Keratinocyte (primary cell): ENCODE measurements around the gene CHPT1. TPM values are rescaled to one million over a fixed set of nuclear protein-coding genes. Genes with fewer than 3 reads are reported as not detected.

Experiments
- DNase-seq: peaks from one replicate; pipeline ENCODE4 v3.0.0-alpha.2; 2011; ENCODE audit warnings: low read depth, missing footprints, low spot score
- FAIRE-seq: peaks from 2 replicates; lab custom pipeline; 2011; peaks lifted over from hg19 to GRCh38; lab: Jason Lieb, UNC
- H2AFZ ChIP-seq: 2 replicates; pipeline ENCODE4 v1.6.0; 2012; ENCODE audit warnings: low read length, control low read depth, inconsistent platforms; ENCODE audit not compliant: control insufficient read depth
- H3K27ac ChIP-seq: 2 replicates; pipeline ENCODE4 v1.5.1; 2011; ENCODE audit warnings: low read length; ENCODE audit not compliant: control insufficient read depth, insufficient read depth
- H3K27me3 ChIP-seq: 3 replicates; pipeline ENCODE4 v1.6.0; 2011; ENCODE audit warnings: low read length; ENCODE audit not compliant: control insufficient read depth, insufficient read depth; ENCODE audit errors: extremely low read depth
- H3K36me3 ChIP-seq, 2 experiments: 2 replicates in 1 of 2; 3 replicates in 1 of 2; pipeline ENCODE4 v1.5.1; 2011; ENCODE audit warnings: low read length in 2 of 2, mild to moderate bottlenecking in 1 of 2; ENCODE audit not compliant: control insufficient read depth in 2 of 2, insufficient read depth in 2 of 2; ENCODE audit errors: extremely low read depth in 1 of 2
- H3K4me1 ChIP-seq: 3 replicates; pipeline ENCODE4 v1.5.1; 2011; ENCODE audit warnings: low read length; ENCODE audit not compliant: control insufficient read depth, insufficient read depth; ENCODE audit errors: extremely low read depth
- H3K4me2 ChIP-seq: 3 replicates; pipeline ENCODE4 v1.6.0; 2011; ENCODE audit warnings: low read depth, low read length; ENCODE audit not compliant: control insufficient read depth, insufficient read depth; ENCODE audit errors: extremely low read depth
- H3K4me3 ChIP-seq, 3 experiments: fragments of 200-600 bp in 1 of 3; sonication (generic) in 1 of 3; 2 replicates in 2 of 3; 3 replicates in 1 of 3; pipeline ENCODE4 v1.5.1; 2011 to 2016; ENCODE audit warnings: low read length in 3 of 3, mild to moderate bottlenecking in 3 of 3, control low read depth in 2 of 3, inconsistent platforms in 1 of 3, low read depth in 1 of 3, mixed read lengths in 1 of 3, mixed run types in 1 of 3, moderate library complexity in 1 of 3; ENCODE audit not compliant: control insufficient read depth in 2 of 3, insufficient read depth in 2 of 3; ENCODE audit errors: extremely low read depth in 1 of 3
- H3K79me2 ChIP-seq: 2 replicates; pipeline ENCODE4 v1.6.0; 2012; ENCODE audit warnings: low read length; ENCODE audit not compliant: control insufficient read depth, insufficient read depth
- H3K9ac ChIP-seq: 3 replicates; pipeline ENCODE4 v1.6.0; 2011; ENCODE audit warnings: low read length; ENCODE audit not compliant: control insufficient read depth, insufficient read depth; ENCODE audit errors: extremely low read depth
- H3K9me1 ChIP-seq: 3 replicates; pipeline ENCODE4 v1.6.0; 2011; ENCODE audit warnings: low read length; ENCODE audit not compliant: control insufficient read depth, insufficient read depth; ENCODE audit errors: extremely low read depth
- H3K9me3 ChIP-seq: 2 replicates; pipeline ENCODE4 v1.5.1; 2012; ENCODE audit warnings: low read depth, low read length; ENCODE audit not compliant: control insufficient read depth
- H4K20me1 ChIP-seq: 3 replicates; pipeline ENCODE4 v1.6.0; 2011; ENCODE audit warnings: low read length; ENCODE audit not compliant: control insufficient read depth, insufficient read depth; ENCODE audit errors: extremely low read depth
- CTCF ChIP-seq, 3 experiments: IDR thresholded peaks in 1 of 3; conservative IDR thresholded peaks in 1 of 3; optimal IDR thresholded peaks in 1 of 3; 2 replicates in 2 of 3; 3 replicates in 1 of 3; pipeline versions ENCODE3 to v1.5.1; 2011; ENCODE audit warnings: low read length in 3 of 3, mild to moderate bottlenecking in 3 of 3, moderate library complexity in 2 of 3, control low read depth in 1 of 3, inconsistent platforms in 1 of 3; ENCODE audit not compliant: insufficient read depth in 2 of 3; ENCODE audit errors: extremely low read depth in 1 of 3
- EZH2 ChIP-seq: IDR thresholded peaks from one replicate; pipeline ENCODE4 v1.6.1; 2012; ENCODE audit warnings: inconsistent platforms, mild to moderate bottlenecking, low read length, moderate library complexity
- dilution Hi-C: fragments of 300-500 bp; cut with MboI; formaldehyde crosslinking; loops from one replicate; pipeline ENCODE4 v1.7.0; 2020; ENCODE audit warnings: low sequenced_read_pairs; ENCODE audit not compliant: extremely low pct_ligation_motif_present
- polyA plus RNA-seq, 5 experiments: library from polyadenylated mRNA; depleted of rRNA in 3 of 5; stranded (reverse) in 3 of 5; stranded (forward) in 1 of 5; unstranded in 1 of 5; fragments of >200 nt; gene quantifications; 1 replicate in 1 of 5; 2 replicates in 3 of 5; 3 replicates in 1 of 5; pipeline versions ENCODE4 v1.2.1 to v1.2.3, GENCODE V29; 2011 to 2012; ENCODE audit warnings: missing spikeins in 2 of 5, low read depth in 1 of 5, low replicate concordance in 1 of 5

Gene CHPT1
- polyA plus RNA-seq, 1 donor (not counting 4 experiments of a cell fraction or from before 2014, with no cell fraction given) = 12.7 TPM

- no peak for DNase-seq
- Histone ChIP-seq H3K4me2 (no peak overlapping the region), H3K9ac (no peak overlapping the region), H3K79me2 (peaks cover 3% of the 10 kb centered on the region), H3K9me1 (no peaks in the 10 kb centered on the region), H3K4me1 (no peaks in the 10 kb centered on the region), H4K20me1 (no peaks in the 10 kb centered on the region), H3K27me3 (no peaks in the 10 kb centered on the region), H3K27ac (no peak overlapping the region), H3K36me3 (no peaks in the 10 kb centered on the region), H3K9me3 (no peaks in the 10 kb centered on the region), H3K4me3 (no peak overlapping the region), H2AFZ (no peak overlapping the region)
- dilution Hi-C loops = no loop called here
- TF ChIP-seq CTCF (optimal IDR thresholded peaks at IDR 0.05 in 1 of 3, IDR thresholded peaks at IDR 0.05 in 1 of 3, conservative IDR thresholded peaks at IDR 0.05 in 1 of 3; ENCODE audit: extremely low read depth in 1 of 3, insufficient read depth in 2 of 3, low read length in 3 of 3) (no peak), EZH2 (no peak)
- no peak for FAIRE-seq
Observed at GRCh38 chr12:101713059-101713682, 15.7 kb downstream of the CHPT1 start.

- Histone ChIP-seq H3K27me3 (no peaks in the 10 kb centered on the region), H4K20me1 (no peaks in the 10 kb centered on the region), H3K4me1 (no peaks in the 10 kb centered on the region), H3K4me2 (no peak overlapping the region), H3K36me3 (no peaks in the 10 kb centered on the region), H3K27ac (no peak overlapping the region), H3K9ac (no peak overlapping the region), H2AFZ (no peak overlapping the region), H3K79me2 (peaks cover 3% of the 10 kb centered on the region), H3K9me3 (no peaks in the 10 kb centered on the region), H3K9me1 (no peaks in the 10 kb centered on the region), H3K4me3 (no peak overlapping the region)
- FAIRE-seq (no peak), DNase-seq (no peak)
- no peak for TF ChIP-seq CTCF (optimal IDR thresholded peaks at IDR 0.05 in 1 of 3, IDR thresholded peaks at IDR 0.05 in 1 of 3, conservative IDR thresholded peaks at IDR 0.05 in 1 of 3; ENCODE audit: extremely low read depth in 1 of 3, insufficient read depth in 2 of 3, low read length in 3 of 3)
- no peak for TF ChIP-seq EZH2
- dilution Hi-C loops = no loop called here
Observed at GRCh38 chr12:101713930-101714329, 16.5 kb downstream of the CHPT1 start.
